Esophagus squamous epithelium (tissue), 4 donors: Measurements from ENCODE around the gene MMP11.

ENCODE experiments used
- CTCF ChIP-seq, 6 experiments: fragments of 450-650 bp in 4 of 6; fragments of 200-600 bp in 2 of 6; sonication (generic) in 2 of 6; IDR thresholded peaks; one replicate each; pipeline ENCODE4 v1.5.1; 2016 to 2019; ENCODE audit warnings: antibody characterized with exemption in 6 of 6, mild to moderate bottlenecking in 4 of 6, moderate library complexity in 4 of 6
- POLR2A ChIP-seq, 4 donors: fragments of 450-650 bp; IDR thresholded peaks; one replicate each; pipeline ENCODE4 v1.6.1; 2017; ENCODE audit warnings: antibody characterized with exemption in 4 of 4, mild to moderate bottlenecking in 4 of 4, moderate library complexity in 3 of 4

GRCh38 chr22:23750714-23751440 lies 21.8 kb upstream of the MMP11 start, which contains the start of gene ZNF70:
- peak in 1 of 6 experiments; percentile 2 for TF ChIP-seq CTCF (IDR thresholded peaks at IDR 0.05)
- peak in 2 of 4 donors; percentile 58 to 72 for TF ChIP-seq POLR2A (IDR thresholded peaks at IDR 0.05)
